Stomach (tissue), 4 donors: ENCODE data around the gene GSTO2.

Experiments
- EP300 ChIP-seq: sonication (generic); formaldehyde crosslinking; IDR thresholded peaks from one replicate; pipeline ENCODE4 v1.6.1; 2017; ENCODE audit warnings: antibody characterized with exemption
- POLR2A ChIP-seq, 4 donors: fragments of 450-650 bp; IDR thresholded peaks; one replicate each; pipeline ENCODE4 v1.6.1; 2016; ENCODE audit warnings: antibody characterized with exemption in 4 of 4, control low read depth in 2 of 4, mild to moderate bottlenecking in 1 of 4, moderate library complexity in 1 of 4
- POLR2AphosphoS5 ChIP-seq, 3 donors: sonication (generic); formaldehyde crosslinking; IDR thresholded peaks; one replicate each; pipeline ENCODE4 v1.6.1; 2016; ENCODE audit warnings: antibody characterized with exemption in 3 of 3
- TF ChIP-seq, protein P1 (sequence below), 7 experiments: fragments of 450-650 bp in 4 of 7; fragments of 200-600 bp in 3 of 7; sonication (generic) in 3 of 7; IDR thresholded peaks; one replicate each; pipeline ENCODE4 v1.5.1; 2016 to 2019; ENCODE audit warnings: antibody characterized with exemption in 7 of 7, control low read depth in 2 of 7, mild to moderate bottlenecking in 1 of 7

DNA sequence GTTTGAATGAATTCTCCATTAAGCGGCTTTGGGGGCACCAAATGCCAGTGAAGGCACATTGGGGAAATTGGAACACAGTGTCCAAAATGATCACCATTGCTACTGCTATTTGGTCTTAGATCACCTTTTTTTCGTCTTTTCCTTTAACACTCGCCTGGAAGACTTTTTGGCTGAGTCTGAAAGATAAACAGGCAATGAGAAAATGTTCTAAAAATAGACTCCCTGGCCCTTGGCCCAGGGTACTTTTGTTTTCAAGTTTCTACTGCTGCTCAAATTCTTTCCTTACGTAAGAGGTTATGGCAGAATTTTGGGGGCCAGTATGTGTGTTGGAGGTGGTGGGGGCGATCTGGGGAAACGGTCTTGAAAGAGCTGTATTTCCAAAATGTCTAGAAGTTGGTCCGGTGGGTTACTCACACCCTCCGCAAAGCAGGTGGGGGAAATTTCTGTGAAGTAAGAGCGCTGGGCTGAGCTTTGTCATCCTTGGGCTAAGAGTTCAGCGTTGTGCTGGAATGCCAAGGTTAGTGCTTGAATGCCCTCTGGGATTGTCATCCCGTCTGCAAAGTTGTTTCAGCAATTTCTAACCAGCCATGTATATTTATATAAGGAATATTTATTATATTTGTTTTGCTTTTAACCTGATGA is 70.6 kb downstream of the GSTO2 start:
- TF ChIP-seq, protein P1, sequence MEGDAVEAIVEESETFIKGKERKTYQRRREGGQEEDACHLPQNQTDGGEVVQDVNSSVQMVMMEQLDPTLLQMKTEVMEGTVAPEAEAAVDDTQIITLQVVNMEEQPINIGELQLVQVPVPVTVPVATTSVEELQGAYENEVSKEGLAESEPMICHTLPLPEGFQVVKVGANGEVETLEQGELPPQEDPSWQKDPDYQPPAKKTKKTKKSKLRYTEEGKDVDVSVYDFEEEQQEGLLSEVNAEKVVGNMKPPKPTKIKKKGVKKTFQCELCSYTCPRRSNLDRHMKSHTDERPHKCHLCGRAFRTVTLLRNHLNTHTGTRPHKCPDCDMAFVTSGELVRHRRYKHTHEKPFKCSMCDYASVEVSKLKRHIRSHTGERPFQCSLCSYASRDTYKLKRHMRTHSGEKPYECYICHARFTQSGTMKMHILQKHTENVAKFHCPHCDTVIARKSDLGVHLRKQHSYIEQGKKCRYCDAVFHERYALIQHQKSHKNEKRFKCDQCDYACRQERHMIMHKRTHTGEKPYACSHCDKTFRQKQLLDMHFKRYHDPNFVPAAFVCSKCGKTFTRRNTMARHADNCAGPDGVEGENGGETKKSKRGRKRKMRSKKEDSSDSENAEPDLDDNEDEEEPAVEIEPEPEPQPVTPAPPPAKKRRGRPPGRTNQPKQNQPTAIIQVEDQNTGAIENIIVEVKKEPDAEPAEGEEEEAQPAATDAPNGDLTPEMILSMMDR (IDR thresholded peaks at IDR 0.05), result no peak
- no peak for TF ChIP-seq POLR2A (IDR thresholded peaks at IDR 0.05)
- no peak for TF ChIP-seq POLR2AphosphoS5 (IDR thresholded peaks at IDR 0.05)
- no peak for TF ChIP-seq EP300
